Body of pancreas (tissue), 4 donors: Measurements from ENCODE around the gene SPRY4. TPM values are rescaled to one million over a fixed set of nuclear protein-coding genes. Genes with fewer than 3 reads are reported as not detected.
A peak's percentile ranks its signal among the peaks of the same experiment; 100 is the strongest.
"Not testable (repeated sequence)": the region's sequence is repeated elsewhere in the genome, so short reads cannot be mapped to it uniquely, and the experiment has no call there.

ENCODE experiments used
- ATAC-seq: fragments of 150-250 bp; one replicate; pipeline ENCODE4 v1.9.1; 2016
- DNase-seq, 4 donors: peaks; one replicate each; pipeline ENCODE4 v3.0.0-alpha.2; 2019
- H3K27ac ChIP-seq, 4 donors: fragments of 200-600 bp; sonication (generic); 1 replicate in 3 of 4; 2 replicates in 1 of 4; pipeline versions ENCODE4 v1.5.1 to v1.6.1; 2016 to 2019; ENCODE audit warnings: mild to moderate bottlenecking in 1 of 4, mixed read lengths in 1 of 4, moderate library complexity in 1 of 4
- H3K27me3 ChIP-seq, 2 donors: fragments of 200-600 bp; sonication (generic); one replicate each; pipeline ENCODE4 v1.6.0; 2016; ENCODE audit warnings: mild to moderate bottlenecking in 1 of 2
- H3K36me3 ChIP-seq, 2 donors: fragments of 200-600 bp; sonication (generic); replicated peaks in 1 of 2; 2 replicates each; pipeline ENCODE4 v1.5.1; 2016; ENCODE audit warnings: low read depth in 2 of 2; ENCODE audit not compliant: insufficient read depth in 1 of 2
- H3K4me1 ChIP-seq: fragments of 200-600 bp; sonication (generic); one replicate; pipeline ENCODE4 v1.6.0; 2016
- H3K4me3 ChIP-seq, 2 donors: fragments of 200-600 bp; sonication (generic); 1 replicate in 1 of 2; 2 replicates in 1 of 2; pipeline ENCODE4 v1.5.1; 2016 to 2019
- H3K9me3 ChIP-seq, 3 donors: fragments of 200-600 bp; sonication (generic); 1 replicate in 2 of 3; 2 replicates in 1 of 3; pipeline ENCODE4 v1.5.1; 2016
- CTCF ChIP-seq, 7 experiments: fragments of 450-650 bp in 4 of 7; fragments of 200-600 bp in 3 of 7; sonication (generic) in 3 of 7; IDR thresholded peaks; one replicate each; pipeline ENCODE4 v1.5.1; 2016 to 2019; ENCODE audit warnings: antibody characterized with exemption in 7 of 7
- POLR2A ChIP-seq, 3 donors: fragments of 450-650 bp; IDR thresholded peaks; one replicate each; pipeline ENCODE4 v1.6.1; 2016; ENCODE audit warnings: antibody characterized with exemption in 3 of 3, mild to moderate bottlenecking in 2 of 3
- WGBS, 2 donors: methylation state at CpG; one replicate each; pipeline ENCODE4 v1.1.5; 2017; 5-methylcytosine and 5-hydroxymethylcytosine counted together
- intact Hi-C: fragments of 100-400 bp; cut with DNase I; formaldehyde crosslinking; loops from one replicate; pipeline ENCODE4 v1.15.1; 2023
- total RNA-seq, 2 donors: library from RNA; depleted of rRNA; stranded (reverse); fragments of >200 nt; gene quantifications; one replicate each; pipeline ENCODE4 v1.1.0, GENCODE V29; 2016

SPRY4 gene
- total RNA-seq, 2 donors from 2014 or later: 6.7 to 18.5 TPM

- 46 to 63% methylated on average over 12 to 16 of the region's 16 CpGs for WGBS, 2 donors
- H3K9me3 ChIP-seq: peaks cover 0 to 14% (median 0%) of the 10 kb centered on the region in 3 donors
- TF ChIP-seq POLR2A (IDR thresholded peaks at IDR 0.05) (peak in 1 of 3 donors; percentile 13), CTCF (IDR thresholded peaks at IDR 0.05) (no peak)
- H3K4me3 ChIP-seq: no peak overlapping the region
- H3K27ac ChIP-seq: peak overlapping the region in 2 of 4 donors; percentile 28 to 34
- H3K36me3 ChIP-seq: no peaks in the 10 kb centered on the region
- peak; percentile 45 for ATAC-seq
- no peaks in the 10 kb centered on the region for H3K4me1 ChIP-seq
- H3K27me3 ChIP-seq: no peaks in the 10 kb centered on the region
- intact Hi-C loops: no loop called here
- DNase-seq: peak in 1 of 4 donors; percentile 15
Observed at GRCh38 chr5:142342128-142342981, 17.5 kb upstream of the SPRY4 start.

- no peak for DNase-seq
- intact Hi-C loops: no loop called here
- no peak overlapping the region for H3K4me3 ChIP-seq
- no peak for TF ChIP-seq CTCF (IDR thresholded peaks at IDR 0.05)
- TF ChIP-seq POLR2A (IDR thresholded peaks at IDR 0.05): no peak
- 70 to 83% methylated on average over 3 of the region's 3 CpGs for WGBS, 2 donors
- H3K4me1 ChIP-seq: no peaks in the 10 kb centered on the region
- H3K27me3 ChIP-seq: no peaks in the 10 kb centered on the region
- H3K36me3 ChIP-seq: no peaks in the 10 kb centered on the region
- peaks cover 0 to 5% (median 0%) of the 10 kb centered on the region in 3 donors for H3K9me3 ChIP-seq
- no peak for ATAC-seq
- no peak overlapping the region for H3K27ac ChIP-seq
Observed at GRCh38 chr5:142339781-142340180, 15.0 kb upstream of the SPRY4 start.

- intact Hi-C loops: no loop called here
- H3K27me3 ChIP-seq: no peaks in the 10 kb centered on the region
- ATAC-seq (no peak), DNase-seq (no peak)
- H3K36me3 ChIP-seq: no peaks in the 10 kb centered on the region
- H3K27ac ChIP-seq: no peak overlapping the region
- H3K4me3 ChIP-seq: no peak overlapping the region
- TF ChIP-seq POLR2A (IDR thresholded peaks at IDR 0.05) (no peak), CTCF (IDR thresholded peaks at IDR 0.05) (no peak)
- H3K9me3 ChIP-seq: no peaks in the 10 kb centered on the region
- H3K4me1 ChIP-seq: no peaks in the 10 kb centered on the region
Observed at GRCh38 chr5:142334538-142334937, 9.7 kb upstream of the SPRY4 start.

GRCh38 chr5:142333749-142334148 lies 8.9 kb upstream of the SPRY4 start:
- 94 to 97% methylated on average over 2 of the region's 2 CpGs for WGBS, 2 donors
- H3K4me3 ChIP-seq, H3K27me3 ChIP-seq, intact Hi-C loops, H3K4me1 ChIP-seq, H3K36me3 ChIP-seq, H3K9me3 ChIP-seq, ATAC-seq, DNase-seq, H3K27ac ChIP-seq: not testable (repeated sequence)

- no peak for ATAC-seq
- Histone ChIP-seq H3K4me1 (peaks cover 8% of the 10 kb centered on the region), H3K27me3 (no peaks in the 10 kb centered on the region), H3K36me3 (no peaks in the 10 kb centered on the region), H3K4me3 (no peak overlapping the region), H3K27ac (no peak overlapping the region), H3K9me3 (no peaks in the 10 kb centered on the region)
- TF ChIP-seq CTCF (IDR thresholded peaks at IDR 0.05) (no peak), POLR2A (IDR thresholded peaks at IDR 0.05) (no peak)
- intact Hi-C loops: no loop called here
- 46 to 92% methylated on average over 1 to 2 of the region's 2 CpGs for WGBS, 2 donors
- no peak for DNase-seq
Observed at GRCh38 chr5:142330444-142330843, 5.6 kb upstream of the SPRY4 start.
